ENCODE measurements around the gene PPM1L. TPM values are rescaled to one million over a fixed set of nuclear protein-coding genes. Genes with fewer than 3 reads are reported as not detected.
A peak's percentile ranks its signal among the peaks of the same experiment; 100 is the strongest.
"Not testable (repeated sequence)": the region's sequence is repeated elsewhere in the genome, so short reads cannot be mapped to it uniquely, and the experiment has no call there.

The PPM1L gene
- total RNA-seq, 1 donor from 2014 or later: 16.3 TPM

- no peak for DNase-seq (ENCODE audit: low spot score)
These were observed 173.6 kb downstream of the PPM1L start for GRCh38 chr3:160929595-160929994.

DNA sequence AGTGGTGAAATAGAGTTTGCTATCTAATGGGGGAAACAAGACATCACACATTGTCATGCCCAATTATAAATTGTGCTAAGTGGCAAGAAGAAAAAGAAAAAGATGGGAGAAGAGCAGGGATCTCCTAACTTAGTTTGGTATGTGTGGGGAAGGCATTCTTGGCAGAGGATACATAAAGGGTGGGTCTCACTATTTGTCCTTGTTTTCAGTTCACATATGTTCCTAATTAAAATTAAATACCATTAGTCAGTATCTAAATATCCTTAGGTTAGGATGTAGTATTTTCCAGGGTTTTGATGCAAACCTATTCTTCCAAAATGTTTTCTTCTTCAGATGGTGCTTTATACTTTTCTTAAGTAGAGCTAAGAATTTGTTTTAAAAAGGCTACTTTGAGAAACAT is 175.4 kb downstream of the PPM1L start:
- no peak for DNase-seq (ENCODE audit: low spot score)

DNA sequence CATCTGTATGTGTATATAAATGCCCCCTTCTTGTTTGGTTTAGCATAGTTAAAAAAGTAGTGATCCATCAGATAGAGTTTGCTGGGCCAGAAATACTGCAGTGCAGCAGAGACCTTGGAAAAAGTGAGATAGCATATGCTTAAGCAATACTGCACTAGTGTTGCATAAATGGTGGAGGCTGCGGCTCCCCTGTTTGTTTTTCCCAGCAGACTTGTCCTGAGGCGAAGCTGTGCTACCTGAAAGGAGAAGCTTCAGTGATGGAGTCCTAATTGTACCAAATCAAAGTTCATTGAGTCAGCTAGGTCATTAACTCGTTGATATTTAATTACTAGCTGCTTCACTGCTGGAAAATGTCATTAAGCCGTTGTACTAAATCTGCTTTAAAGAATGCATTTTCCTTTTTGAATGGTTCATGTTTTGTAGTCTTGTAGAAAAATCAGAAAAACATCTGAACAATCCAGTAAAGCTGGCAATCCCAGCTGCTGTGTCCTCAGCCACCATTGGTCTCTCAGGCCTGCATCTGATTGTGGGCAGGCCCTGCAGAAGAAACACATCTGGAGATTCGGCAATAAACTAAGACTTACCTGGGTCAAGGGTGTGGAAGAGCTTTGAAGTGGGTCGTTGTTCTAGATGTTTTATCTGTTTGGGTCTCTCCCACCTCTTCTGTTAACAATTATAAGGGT is 179.5 kb downstream of the PPM1L start:
- DNase-seq (ENCODE audit: low spot score): no peak

- DNase-seq (ENCODE audit: low spot score): peak; percentile 75
These were observed 186.0 kb downstream of the PPM1L start for GRCh38 chr3:160941885-160942494.

DNA sequence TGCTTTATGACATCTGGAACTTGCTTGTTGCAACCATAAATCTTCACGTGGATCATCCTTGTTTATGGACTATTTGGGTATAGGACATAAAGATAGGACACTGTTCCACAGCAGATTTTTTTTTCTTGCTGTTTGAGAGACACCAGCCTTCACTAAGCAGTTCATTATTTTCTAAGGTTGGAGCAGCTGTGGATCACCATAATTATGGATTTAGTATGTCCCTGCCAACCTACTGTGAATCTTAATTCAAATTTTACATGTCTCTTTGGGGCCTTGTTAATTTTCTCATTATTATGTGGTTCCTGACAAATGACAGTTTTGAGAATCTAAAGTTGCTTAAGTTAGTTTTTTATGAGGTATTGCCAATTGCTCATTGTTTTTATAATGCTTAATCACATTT is 188.0 kb downstream of the PPM1L start:
- DNase-seq (ENCODE audit: low spot score): no peak

DNA sequence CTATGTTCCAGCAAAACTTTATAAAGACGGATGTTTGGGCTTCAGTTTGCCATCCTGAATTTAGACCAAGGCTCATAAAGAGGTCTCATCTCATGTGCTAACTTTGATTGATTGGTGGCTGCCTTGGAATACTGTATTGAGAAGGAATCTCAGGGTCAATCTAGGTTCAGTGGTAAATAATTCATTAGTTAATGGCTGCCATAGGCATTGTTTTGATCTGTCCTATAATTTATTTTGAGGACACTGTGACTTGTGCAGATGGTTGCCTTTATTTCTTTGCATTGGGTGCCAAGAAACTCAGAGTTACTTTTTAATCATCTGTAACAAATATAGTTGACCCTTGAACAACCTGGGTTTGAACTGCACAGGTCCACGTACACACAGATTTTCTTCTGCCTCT is 189.3 kb downstream of the PPM1L start:
- no peak for DNase-seq (ENCODE audit: low spot score)

DNA sequence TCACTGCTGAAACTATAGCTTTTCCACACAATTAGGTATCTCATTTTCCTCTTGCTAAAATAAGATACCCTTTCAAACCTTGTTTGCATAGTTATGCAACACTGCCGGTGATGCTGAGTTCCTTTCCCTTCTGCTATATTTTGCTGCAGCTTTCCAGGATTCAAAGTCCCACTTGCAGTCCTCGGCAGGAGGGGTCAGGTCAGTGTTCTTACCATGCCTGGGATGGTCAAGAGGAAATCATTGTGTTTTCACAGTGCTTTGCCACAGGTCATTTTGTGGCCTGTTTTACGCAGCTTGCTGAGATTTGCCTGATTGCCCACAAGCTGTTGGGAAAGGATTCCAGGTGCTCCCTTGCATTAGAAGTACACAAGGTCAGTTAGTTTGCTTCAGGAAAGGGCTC is 192.2 kb downstream of the PPM1L start:
- no peak for DNase-seq (ENCODE audit: low spot score)

DNA sequence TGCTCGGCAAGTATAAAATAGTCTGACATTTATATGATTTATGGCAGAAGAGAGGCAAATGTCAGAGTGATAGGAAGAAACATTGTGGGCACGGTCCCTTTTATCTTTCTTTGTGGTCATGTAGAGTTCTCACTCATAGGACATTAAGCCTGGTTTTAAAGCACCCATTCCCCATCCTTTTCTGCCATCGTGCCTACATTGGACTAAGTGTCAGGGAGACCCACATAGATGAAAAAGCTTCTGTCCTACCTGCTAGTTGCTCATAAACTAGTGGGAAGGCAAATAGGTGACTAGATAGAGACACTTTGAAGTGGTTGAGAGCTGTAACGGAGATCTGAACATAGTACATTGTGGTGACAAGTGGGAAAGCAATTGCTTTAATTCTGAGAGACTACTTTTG is 193.4 kb downstream of the PPM1L start:
- DNase-seq (ENCODE audit: low spot score): no peak

DNA sequence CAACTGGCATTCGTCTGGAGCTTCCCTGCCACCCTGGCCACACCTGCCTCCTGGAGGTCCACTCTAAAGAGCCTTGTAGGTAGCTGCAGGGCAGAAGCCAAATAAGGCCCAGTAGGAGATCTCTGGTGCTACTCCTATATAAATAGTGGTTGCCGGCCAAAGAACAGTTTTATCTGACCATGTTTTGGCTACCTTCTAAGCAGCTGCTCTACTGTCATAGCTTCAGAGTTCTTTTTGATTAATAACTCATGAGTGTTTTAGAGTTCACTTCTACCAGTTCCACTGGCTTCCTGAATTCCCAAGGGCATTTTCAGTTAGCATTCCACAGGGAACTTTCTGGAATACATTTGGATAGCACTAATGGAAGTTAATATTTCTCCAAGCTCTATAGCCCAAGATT is 194.5 kb downstream of the PPM1L start:
- DNase-seq (ENCODE audit: low spot score): no peak

GRCh38 chr3:160950954-160951353 is 194.9 kb downstream of the PPM1L start:
- DNase-seq (ENCODE audit: low spot score): no peak

GRCh38 chr3:160951642-160952487 is 195.8 kb downstream of the PPM1L start:
- DNase-seq (ENCODE audit: low spot score): no peak

GRCh38 chr3:160953686-160954085 is 197.7 kb downstream of the PPM1L start:
- DNase-seq (ENCODE audit: low spot score): no peak

GRCh38 chr3:160956785-160957184 is 200.8 kb downstream of the PPM1L start:
- DNase-seq (ENCODE audit: low spot score): no peak

DNA sequence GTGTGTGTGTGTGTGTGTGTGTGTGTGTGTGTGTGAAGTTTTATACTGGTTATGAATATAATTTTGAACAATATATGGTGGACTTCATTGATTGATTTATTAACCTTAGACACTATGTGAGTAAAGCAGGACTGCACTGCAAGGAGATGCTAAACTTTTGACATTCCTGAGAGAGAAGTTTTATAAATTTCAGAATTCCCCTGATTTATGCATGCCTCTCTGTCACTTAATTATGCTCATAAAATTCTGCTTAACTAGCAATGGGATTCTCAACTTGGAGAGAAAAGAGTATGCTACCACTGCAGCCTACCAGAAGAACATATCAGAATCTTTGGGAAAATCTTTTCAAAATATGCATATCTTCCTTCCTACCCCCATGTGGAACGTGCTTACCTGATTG is 204.5 kb downstream of the PPM1L start:
- no peak for DNase-seq (ENCODE audit: low spot score)

DNA sequence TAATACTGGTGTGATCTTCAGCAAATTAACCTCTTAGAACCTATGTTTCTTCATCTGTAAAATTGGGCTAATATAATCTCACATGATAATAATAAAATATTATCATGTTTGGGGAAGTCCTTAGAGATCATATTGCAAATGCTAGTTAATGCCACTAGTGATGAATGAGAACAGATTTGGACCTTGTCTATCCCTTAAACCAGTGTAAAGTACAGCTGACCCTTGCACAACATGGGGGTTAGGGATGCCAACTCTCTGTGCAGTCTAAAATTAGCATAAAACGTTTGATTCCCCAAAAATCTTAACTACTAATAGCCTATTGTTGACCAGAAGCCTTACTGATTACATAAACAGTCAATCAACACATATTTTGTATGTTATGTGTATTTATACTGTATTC is 207.9 kb downstream of the PPM1L start:
- DNase-seq (ENCODE audit: low spot score): no peak

DNA sequence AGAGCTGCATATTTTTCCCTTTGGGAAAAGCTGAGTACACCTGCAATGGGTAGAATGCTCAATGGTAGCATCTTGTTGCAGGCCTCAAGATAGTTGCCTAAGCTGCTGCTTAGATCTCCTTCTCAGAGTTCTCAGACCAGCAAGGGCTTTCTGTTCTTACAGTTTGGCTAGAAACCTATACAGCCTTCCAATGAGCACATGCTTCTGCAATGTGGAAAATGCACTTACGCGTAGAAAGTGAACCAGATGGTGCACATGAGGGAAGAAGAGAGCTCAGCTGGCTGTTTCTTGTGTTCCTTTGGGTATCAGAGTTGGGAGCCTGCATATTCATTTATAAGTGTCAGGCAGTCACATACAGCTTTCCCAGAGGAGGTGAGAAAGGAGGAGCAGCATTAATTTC is 212.7 kb downstream of the PPM1L start:
- no peak for DNase-seq (ENCODE audit: low spot score)

- no peak for DNase-seq (ENCODE audit: low spot score)
These were observed 217.2 kb downstream of the PPM1L start for GRCh38 chr3:160973067-160973809.

- DNase-seq (ENCODE audit: low spot score): no peak
These were observed 221.7 kb downstream of the PPM1L start for GRCh38 chr3:160977773-160978172.

GRCh38 chr3:160980740-160981139 is 224.7 kb downstream of the PPM1L start:
- DNase-seq (ENCODE audit: low spot score): no peak

GRCh38 chr3:160981217-160981938 is 225.3 kb downstream of the PPM1L start:
- no peak for DNase-seq (ENCODE audit: low spot score)

DNA sequence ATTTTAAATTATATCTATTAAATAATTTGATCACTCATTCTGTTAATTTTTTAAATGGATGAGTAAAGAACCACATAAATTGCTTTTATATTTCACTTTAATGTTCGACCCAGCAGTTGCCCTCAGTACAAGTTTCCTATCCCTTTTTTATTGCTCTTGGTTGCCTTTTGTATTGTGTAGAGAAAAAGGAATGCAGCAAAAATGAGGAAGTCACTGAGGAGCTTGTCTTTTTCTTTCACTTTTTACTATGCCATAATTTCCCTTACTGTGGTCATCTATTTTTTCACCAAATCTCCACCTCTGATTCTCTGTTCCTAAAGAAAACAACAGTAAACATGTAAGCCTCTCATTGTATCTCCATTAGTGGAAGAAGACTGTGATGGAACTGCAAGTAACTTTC is 226.5 kb downstream of the PPM1L start:
- DNase-seq (ENCODE audit: low spot score): no peak

DNA sequence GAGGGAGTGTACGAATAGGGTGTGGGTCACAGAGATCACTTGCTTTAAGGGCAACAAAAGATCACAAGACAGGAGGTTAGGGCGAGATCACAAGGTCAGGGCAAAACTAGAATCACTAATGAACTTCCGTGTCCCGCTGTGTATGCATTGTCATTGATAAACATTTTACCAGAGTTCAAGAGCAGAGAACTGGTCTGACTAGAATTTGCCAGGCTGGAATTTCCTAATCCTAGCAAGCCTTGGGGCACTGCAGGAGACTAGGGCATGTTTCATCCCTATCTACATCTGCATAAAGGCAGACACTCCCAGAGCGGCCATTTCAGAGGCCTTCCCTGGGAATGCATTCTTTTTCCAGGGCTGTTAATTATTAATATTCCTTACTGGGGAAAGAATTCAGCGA is 227.9 kb downstream of the PPM1L start:
- not testable (repeated sequence) for DNase-seq (ENCODE audit: low spot score)
